CD4-positive, alpha-beta T cell treated with Interleukin-12 subunit alpha and Interleukin-12 subunit beta, for 1 hour (primary cell): Measurements from ENCODE around the gene SHE.
"Not testable (repeated sequence)": the region's sequence is repeated elsewhere in the genome, so short reads cannot be mapped to it uniquely, and the experiment has no call there.

Experiments
- DNase-seq: peaks from one replicate; pipeline ENCODE4 v3.0.0-alpha.2; 2020

SHE gene

GRCh38 chr1:154512760-154513159 is 10.5 kb upstream of the SHE start:
- DNase-seq, result no peak

- no peak for DNase-seq
Measured at GRCh38 chr1:154503898-154504297, 1.7 kb upstream of the SHE start.

DNA sequence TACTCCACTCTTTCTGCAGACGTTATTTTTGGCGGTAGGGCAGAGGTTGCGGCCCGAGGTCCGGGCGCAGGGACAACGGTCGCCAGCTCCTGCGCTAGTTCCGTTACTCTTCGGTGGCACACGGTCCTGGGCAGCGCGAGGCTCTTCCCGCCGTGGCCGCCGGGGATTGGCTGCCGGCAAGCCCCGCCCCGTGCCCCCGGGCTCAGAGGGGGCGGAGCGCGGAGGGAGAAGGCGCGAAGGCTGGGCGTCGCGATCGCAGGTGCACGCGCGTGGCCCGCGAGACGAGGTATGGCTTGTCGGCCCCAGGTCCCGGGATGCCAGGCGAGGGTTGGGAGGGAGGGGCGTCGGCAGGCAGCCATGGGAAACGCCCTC is 518 bp upstream of the SHE start:
- no peak for DNase-seq

GRCh38 chr1:154501423-154502065 is 668 bp downstream of the SHE start:
- peak; percentile 2 for DNase-seq

DNA sequence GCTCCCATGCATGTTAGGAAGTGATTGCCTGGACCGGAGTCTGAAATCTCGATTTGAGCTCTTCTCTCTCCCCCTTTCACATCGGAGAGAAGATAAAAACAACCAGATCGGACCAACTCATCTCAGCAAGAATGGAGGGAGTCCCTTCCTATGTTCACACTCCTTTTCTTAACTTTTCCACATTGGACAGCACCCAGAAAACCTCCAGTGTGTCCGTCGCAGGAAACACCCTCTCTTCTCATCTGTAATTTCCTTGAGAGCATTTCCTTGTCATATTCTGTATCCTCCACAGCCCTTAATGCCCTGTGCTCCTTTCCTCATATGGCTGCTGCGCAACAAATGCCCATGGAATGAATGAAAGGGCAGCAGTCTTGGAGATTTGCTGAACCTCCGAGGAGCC is 1.7 kb downstream of the SHE start:
- no peak for DNase-seq

DNA sequence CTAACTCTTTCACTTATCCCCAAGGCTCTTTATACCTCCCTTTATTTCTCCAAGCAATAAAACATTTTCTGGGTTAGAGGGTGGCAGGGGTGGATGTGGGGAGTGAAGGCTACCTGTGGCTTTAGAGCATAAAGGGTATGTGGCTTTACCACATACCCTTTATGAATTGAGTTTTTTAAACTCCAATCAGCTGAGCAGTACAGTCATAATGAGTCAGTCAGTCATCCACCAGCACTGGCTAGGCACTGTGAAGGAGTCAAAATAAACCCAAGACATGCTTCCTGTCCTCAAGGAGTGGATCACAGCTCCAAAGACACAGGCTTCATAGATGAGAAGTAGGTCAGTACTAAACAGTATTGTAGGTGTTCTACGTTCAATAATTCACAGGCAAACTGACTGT is 2.8 kb downstream of the SHE start:
- no peak for DNase-seq

- DNase-seq, result no peak
Measured at GRCh38 chr1:154497026-154497806, 5.0 kb downstream of the SHE start.

DNA sequence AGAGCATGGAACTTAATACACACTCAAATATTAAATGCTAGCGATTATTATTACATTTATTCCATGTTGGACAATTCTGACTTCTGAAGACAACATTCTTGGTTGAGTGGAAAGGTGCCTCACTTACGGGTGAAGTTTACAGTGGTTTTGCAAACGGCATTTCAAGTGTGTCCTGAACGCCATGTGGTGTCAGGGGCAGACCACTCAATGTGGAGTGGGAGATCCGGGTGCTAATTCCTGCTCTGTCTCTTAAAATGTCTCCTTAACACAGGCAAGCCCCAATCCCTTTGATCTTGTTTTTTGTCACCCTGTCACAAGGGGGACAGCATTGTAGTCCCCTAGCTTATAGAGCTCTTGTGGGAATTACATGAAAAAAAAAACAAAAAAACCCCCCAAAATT is 5.8 kb downstream of the SHE start:
- no peak for DNase-seq

DNA sequence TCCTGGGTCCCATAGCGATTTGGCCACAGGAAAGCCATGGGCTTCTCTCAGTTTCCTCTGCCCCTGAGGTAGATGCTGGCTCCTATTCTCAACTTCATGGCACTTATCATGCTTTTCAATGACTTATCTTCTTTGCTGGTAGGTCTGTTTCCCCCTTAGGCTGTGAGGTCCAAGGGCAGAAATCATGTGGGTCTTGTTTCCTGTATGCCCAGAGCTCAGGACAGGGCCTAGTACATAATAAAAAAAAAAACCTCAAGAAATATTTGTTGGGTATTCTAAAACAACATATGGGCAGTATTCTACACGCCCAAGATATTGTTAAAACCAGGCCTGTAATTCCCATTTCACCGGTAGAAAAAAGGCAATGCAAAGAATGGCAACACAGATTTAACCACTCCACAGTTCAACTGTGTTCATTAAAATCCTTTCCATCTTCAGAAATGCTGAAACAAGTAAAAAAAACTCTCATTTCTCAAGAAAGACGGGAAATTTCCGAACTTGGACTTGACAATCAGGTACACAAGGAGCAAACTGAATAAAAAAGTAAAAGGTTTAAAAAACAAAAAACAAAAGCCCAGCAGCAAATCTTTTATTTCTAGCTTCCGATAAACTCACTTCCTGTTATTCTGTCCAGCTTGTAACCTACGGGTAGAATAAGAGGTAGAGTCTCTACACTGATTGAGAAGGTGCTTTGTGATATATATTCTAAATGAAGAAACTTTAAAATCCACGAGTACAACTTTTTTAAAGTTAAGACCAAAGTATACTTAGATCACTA is 6.5 kb downstream of the SHE start:
- DNase-seq, result no peak

GRCh38 chr1:154493276-154493675 is 8.9 kb downstream of the SHE start:
- DNase-seq, result peak; percentile 31

DNA sequence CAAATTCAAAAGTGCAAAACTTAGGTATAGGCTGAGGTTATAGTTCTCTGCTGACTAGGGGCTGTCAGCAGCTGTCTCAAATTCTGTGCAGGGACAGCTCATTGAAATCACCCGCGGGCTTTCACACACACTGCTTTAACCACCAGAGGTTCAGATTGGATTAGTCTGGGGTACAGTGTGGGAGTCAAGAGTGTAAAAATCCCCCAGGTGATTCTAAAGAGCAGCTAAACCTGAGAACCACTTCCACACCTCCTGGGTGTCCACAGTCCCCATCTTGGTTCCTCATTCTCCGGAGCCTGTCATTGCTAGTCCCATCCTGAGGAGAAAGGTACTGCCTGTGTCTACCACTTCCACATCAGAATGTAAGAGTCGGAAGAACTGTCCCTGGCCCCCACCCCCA is 10.1 kb downstream of the SHE start:
- DNase-seq, result no peak

DNA sequence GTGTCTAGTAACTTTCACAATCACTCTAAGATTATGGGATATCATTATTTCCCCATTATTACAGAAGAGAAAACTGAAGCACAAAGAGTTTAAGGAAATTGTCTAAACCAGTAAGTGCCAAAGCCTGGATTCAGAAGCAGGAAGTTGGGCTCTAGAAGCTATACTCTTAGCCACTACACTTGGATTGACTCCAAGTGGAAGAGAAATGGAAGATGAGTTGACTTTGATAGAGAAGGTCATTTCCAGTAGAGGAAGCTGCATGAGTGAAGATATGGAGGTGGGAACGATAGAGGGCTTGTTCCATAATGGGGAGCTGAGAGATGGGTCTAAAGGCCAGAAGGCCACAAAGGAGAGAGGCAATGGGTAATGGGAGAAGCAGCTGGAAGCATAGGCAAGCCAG is 11.9 kb downstream of the SHE start:
- no peak for DNase-seq

GRCh38 chr1:154489695-154490274 is 12.4 kb downstream of the SHE start:
- no peak for DNase-seq

GRCh38 chr1:154488922-154489321 is 13.3 kb downstream of the SHE start:
- DNase-seq, result no peak

- DNase-seq, result not testable (repeated sequence)
Measured at GRCh38 chr1:154486756-154487155, 15.5 kb downstream of the SHE start.

- no peak for DNase-seq
Measured at GRCh38 chr1:154485910-154486496, 16.2 kb downstream of the SHE start.

- no peak for DNase-seq
Measured at GRCh38 chr1:154485106-154485505, 17.1 kb downstream of the SHE start.

DNA sequence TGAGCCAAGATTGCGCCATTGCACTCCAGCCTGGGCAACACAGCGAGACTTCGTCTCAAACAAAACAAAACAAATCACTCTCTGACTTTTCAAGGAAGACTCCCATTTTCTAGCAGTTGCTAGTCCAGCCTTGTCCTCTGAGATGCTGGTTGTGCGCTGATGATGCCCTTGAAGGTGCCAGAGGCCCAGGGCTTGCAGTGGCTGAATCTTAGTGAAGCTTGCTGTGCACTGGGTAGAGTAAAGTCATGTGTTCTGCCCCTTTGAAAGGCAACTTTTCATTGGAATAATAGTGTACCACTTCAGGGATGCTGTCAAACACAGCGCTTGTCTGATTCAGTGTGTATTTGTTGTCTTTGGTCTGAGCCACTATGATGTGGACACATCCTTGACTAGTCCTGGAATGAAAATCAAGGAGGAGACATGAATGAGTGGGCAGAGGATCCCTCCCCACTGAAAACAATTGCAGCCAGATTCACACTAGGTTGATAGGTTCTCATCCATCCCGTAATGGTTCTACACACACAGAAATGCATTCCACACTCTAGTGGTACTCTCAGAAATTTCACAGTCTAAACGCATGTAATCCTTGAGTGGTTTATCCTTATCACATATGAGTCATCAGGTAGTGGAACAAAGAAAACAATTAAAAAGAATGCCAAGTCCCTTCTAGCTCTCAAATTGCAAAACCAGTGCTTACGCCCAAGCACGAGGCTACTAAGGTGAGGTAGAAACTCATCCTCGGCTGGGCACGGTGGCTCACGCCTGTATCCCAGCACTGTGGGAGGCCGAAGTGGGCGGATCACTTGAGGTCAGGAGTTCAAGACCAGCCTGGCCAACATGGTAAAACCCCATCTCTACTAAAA is 18.0 kb downstream of the SHE start:
- no peak for DNase-seq

- no peak for DNase-seq
Measured at GRCh38 chr1:154481053-154481452, 21.2 kb downstream of the SHE start.

- DNase-seq, result peak; percentile 82
Measured at GRCh38 chr1:154479764-154480421, 22.3 kb downstream of the SHE start.

DNA sequence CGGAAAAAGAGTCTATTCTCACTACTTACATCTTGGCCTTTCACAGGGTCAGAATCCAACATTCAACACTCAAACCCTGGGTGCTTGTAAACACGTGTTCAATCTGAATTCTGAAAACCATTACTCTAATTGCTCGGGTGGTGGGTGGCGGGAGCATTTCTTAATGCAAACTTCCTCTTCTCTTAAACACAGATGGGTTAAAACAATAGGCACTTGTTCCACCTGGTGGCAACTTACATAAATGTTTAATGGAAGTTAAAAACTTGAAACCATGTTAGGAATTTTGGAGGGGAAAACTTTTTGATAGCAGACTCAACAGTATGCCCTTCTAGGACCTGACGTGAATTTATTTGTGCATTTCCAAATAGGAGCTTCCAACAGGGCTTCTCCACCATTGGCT is 23.6 kb downstream of the SHE start:
- peak; percentile 39 for DNase-seq

DNA sequence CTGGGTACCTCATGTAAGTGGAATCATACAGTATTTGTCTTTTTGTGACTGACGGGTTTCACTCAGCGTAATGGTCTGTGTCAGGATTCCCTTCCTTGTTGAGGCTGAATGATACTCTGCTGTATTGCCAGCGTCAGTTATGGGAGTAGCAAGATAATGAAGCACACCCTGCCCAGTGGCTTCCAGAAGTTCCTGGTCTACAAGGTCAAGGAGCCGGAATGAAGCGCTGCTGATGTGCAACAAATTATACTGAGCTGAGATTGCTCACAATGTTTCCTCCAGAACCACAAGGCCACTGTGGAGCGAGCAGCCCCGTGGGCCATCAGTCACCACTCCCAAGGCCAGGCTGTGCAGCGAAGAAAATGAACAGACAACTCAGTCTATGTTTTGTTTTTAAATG is 24.2 kb downstream of the SHE start:
- DNase-seq, result no peak
